Central memory CD8-positive, alpha-beta T cell (primary cell): ENCODE results near the gene GPR87.

Source experiments
- ATAC-seq: fragments of 150-1000 bp; cut with Tn5 transposase; replicated peaks from 2 replicates; pipeline ENCODE4 v1.10.0; 2022; ENCODE audit warnings: mild to moderate bottlenecking, moderate FRiP score, moderate number of reproducible peaks; ENCODE audit not compliant: poor library complexity, severe bottlenecking; ENCODE audit errors: extremely low read depth
- DNase-seq, 2 donors: peaks; one replicate each; pipeline ENCODE4 v3.0.0; 2021; ENCODE audit warnings: low spot score in 2 of 2
- H3K27ac Mint-ChIP-seq: one replicate; pipeline ENCODE4 v1.8.0; 2022; ENCODE audit warnings: low read depth, mild to moderate bottlenecking, moderate library complexity, mixed read lengths
- H3K27me3 Mint-ChIP-seq: one replicate; pipeline ENCODE4 v1.8.0; 2022; ENCODE audit warnings: mixed read lengths
- H3K36me3 Mint-ChIP-seq: one replicate; pipeline ENCODE4 v1.8.0; 2022; ENCODE audit warnings: mild to moderate bottlenecking, moderate library complexity, mixed read lengths; ENCODE audit not compliant: insufficient read depth
- H3K4me1 Mint-ChIP-seq: one replicate; pipeline ENCODE4 v1.8.0; 2022; ENCODE audit warnings: mixed read lengths
- H3K4me3 Mint-ChIP-seq: one replicate; pipeline ENCODE4 v1.8.0; 2022; ENCODE audit warnings: mild to moderate bottlenecking, moderate library complexity, mixed read lengths
- H3K9me3 Mint-ChIP-seq: one replicate; pipeline ENCODE4 v1.8.0; 2022; ENCODE audit warnings: mixed read lengths

Gene GPR87

DNA sequence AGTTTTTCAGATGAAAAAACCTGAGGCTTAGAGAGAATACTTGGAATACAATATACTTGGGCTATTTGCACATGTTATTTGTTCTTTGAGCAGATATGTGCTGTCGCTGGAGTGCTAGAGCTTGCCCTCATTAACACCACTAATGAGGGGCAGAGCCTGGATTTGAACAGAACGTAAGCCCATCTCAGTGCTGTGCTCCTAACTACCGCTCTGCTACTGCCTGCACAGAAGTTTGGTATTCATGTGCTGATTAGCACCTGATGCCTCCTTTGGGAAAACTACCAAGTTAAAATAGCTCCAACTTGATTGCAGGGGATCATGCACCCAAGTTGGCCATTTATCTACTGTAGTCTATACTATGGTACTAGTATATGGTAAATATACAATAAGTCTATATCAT, 3.6 kb downstream of the GPR87 start:
- Mint-ChIP-seq H3K9me3 (no peaks in the 10 kb centered on the region), H3K4me1 (no peaks in the 10 kb centered on the region), H3K27ac (no peak overlapping the region)

DNA sequence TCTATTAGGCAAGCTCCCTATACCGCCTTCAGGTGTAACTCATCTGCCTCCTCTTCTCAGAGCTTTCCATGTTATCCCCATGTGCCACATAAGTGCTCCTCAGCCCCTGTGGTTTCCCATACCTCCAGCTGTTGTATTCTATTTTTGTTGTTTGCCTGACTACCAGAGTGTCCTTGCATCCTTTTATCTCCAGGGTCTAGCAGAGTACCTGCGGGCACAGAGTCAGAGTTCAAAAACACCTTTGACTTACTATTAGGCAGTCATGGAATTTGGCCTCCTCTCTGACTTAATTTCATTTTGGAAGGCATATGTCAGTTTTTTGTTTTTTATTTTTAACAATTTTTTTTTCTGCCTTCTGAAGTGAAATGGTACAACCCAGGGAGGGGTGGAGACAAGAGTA, 7.1 kb downstream of the GPR87 start:
- Mint-ChIP-seq H3K36me3 (no peaks in the 10 kb centered on the region), H3K4me3 (no peak overlapping the region), H3K27me3 (no peaks in the 10 kb centered on the region), H3K4me1 (peaks cover 13% of the 10 kb centered on the region), H3K9me3 (no peaks in the 10 kb centered on the region), H3K27ac (no peak overlapping the region)
- DNase-seq: no peak
- ATAC-seq: no peak

More for the DNA sequence above, 3.6 kb downstream of the GPR87 start:
- Mint-ChIP-seq H3K4me3 (no peak overlapping the region), H3K36me3 (no peaks in the 10 kb centered on the region), H3K27me3 (no peaks in the 10 kb centered on the region)
- DNase-seq: no peak
- no peak for ATAC-seq

DNA sequence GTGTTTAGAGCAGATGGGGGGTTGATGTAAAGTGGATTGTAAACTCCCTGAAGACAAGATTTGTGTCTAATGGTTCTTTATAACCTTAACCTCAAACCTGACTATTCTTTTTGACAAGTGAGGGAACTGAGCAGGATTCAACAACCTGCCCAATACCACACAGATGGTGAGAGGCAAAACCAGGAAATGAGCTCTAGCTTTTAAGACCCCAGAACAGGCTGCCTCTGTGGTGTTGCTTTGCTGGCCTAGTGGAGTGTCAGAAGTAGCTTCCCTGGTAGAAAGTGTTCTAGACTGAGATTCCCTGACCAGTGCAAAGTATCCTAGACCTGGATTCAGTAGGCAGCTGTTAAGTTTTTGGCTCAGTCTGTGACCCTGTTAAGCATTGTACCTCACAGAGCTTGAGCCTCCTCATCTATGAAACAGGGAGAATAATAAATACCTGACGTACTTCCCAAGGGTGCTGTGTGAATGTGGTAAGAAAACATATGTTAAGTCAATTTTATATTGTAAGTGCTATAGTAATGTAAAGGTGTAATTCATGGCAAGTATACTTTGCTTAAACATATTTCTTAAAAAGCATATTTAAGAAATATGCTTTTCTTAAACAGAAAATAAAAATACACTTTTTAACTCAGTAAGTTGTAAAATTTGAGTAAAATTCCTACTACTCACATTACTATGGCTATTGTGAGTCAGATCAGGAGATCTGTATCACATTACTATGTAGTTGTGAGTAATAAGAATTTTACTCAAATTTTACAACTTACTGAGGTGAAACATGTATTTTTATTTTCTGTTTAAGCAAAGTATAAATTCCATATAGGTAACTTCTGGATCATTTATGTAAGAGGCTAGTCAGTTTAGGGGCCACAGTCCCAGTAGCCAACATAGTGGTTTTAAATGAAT, 8.8 kb downstream of the GPR87 start:
- H3K27ac Mint-ChIP-seq: no peak overlapping the region
- peaks cover 13% of the 10 kb centered on the region for H3K4me1 Mint-ChIP-seq
- no peak for ATAC-seq
- peaks cover 1% of the 10 kb centered on the region for H3K36me3 Mint-ChIP-seq
- H3K27me3 Mint-ChIP-seq: peaks cover 15% of the 10 kb centered on the region
- H3K4me3 Mint-ChIP-seq: no peak overlapping the region
- H3K9me3 Mint-ChIP-seq: no peaks in the 10 kb centered on the region
- no peak for DNase-seq

DNA sequence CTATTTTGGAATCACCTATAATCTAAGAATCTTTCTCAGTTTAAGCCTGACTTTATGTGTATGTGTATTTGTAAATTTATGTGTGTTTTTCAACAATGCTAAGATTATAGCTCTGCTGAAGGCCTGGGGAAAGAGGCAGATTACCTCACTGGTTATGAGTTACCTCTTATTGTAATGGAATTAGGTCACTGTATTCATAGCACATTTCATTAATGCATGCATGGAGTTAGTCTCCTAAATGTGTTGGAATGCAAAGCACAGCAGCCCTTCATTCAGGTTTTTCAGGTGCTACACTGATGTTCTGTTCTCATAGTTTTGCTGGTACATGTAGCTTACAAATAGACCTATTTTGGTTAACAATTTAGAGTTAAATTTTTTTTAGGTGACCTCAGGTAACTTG, 9.5 kb downstream of the GPR87 start:
- no peak overlapping the region for H3K4me3 Mint-ChIP-seq
- DNase-seq (no peak), ATAC-seq (no peak)
- peaks cover 1% of the 10 kb centered on the region for H3K36me3 Mint-ChIP-seq
- H3K9me3 Mint-ChIP-seq: no peaks in the 10 kb centered on the region
- H3K27ac Mint-ChIP-seq: no peak overlapping the region
- peaks cover 20% of the 10 kb centered on the region for H3K27me3 Mint-ChIP-seq
- H3K4me1 Mint-ChIP-seq: peaks cover 13% of the 10 kb centered on the region

DNA sequence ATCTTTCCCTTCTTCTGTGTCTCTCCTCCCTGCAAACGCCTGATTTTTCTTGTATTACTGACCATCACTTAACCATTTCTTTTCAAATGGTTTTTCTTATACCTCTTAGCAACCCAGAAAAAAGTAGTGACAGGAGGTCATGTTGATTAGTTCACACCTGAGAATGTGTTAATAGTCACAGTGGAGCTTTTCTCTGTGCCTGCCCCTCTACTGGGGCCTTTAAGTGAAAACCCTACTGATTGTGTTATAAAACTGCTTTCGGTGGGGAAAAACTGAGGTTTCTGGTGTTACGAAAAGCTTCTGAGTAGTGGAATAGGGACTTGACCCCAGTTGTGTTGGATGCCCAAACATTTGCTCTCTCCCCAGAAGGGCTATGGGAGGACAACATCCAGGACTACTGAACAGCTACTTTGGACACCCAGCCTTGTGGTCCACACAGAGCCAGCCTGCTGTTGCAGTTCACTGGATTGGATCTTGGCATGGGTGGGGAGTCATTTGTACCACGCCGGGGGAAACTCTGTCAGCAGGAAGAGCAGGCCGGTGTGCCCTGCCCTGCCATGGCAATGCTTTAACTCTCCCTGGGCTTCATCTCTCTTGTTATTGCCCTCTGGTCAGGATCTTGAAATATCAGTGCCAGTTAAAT, 10.3 kb downstream of the GPR87 start:
- Mint-ChIP-seq H3K9me3 (no peaks in the 10 kb centered on the region), H3K27ac (no peak overlapping the region), H3K4me1 (peaks cover 13% of the 10 kb centered on the region), H3K4me3 (no peak overlapping the region), H3K36me3 (peaks cover 1% of the 10 kb centered on the region), H3K27me3 (peaks cover 20% of the 10 kb centered on the region)
- no peak for ATAC-seq
- DNase-seq: no peak

DNA sequence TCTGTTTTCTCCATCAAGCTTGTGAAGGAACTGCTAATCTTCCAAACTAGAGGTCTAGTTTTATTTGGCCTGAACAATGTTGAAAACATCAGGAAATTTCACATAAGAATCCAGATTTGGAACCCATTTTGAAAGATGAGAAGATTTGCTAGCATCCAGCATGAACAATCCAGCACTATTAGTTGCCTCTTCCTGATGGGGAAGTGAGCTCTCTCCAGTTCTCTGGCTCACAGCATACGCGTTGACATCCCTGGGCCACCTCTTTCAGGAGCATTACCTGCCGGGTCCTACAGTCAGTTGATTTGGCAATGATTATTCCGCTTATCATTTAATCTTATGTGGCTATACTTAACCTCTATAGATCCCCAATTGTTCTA, 10.9 kb downstream of the GPR87 start:
- Mint-ChIP-seq H3K27me3 (peaks cover 24% of the 10 kb centered on the region), H3K4me1 (peaks cover 13% of the 10 kb centered on the region), H3K27ac (no peak overlapping the region), H3K4me3 (no peak overlapping the region), H3K9me3 (no peaks in the 10 kb centered on the region), H3K36me3 (peaks cover 1% of the 10 kb centered on the region)
- ATAC-seq (no peak), DNase-seq (no peak)

DNA sequence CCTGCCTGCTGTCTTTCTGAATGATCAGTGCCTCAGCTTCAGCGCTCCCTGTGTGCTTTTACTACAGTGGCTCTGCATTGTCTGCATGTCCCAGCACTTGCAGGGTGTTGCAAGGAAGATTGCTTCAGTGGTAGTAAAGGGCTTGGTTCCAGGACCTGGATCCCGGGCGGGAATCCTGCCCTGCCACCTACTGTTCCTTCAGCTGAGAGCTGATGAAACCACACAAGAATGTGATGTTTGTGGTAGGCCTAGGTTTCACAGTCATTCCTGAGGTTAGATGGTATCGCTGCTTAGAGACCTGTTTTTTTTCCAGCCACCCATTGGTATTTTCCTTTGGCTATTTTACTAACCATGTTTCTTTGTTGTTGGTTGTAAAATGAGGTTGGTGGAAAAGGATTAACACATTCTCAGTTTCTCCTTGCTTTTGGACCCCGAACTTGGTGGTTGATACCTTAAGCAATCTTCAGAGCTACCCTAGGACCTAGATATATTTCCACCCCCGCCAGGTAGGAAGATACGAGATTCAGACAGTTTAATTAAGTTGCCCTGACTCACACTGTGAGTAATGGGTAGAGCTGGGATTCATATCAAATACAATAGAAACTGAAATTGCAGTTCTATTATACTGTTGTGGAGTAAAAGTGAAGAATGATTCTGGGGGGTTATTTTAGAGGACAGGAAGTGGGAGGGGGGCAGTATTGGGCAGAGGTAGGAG, 11.4 kb downstream of the GPR87 start:
- no peak overlapping the region for H3K4me3 Mint-ChIP-seq
- no peak for ATAC-seq
- DNase-seq: no peak
- H3K9me3 Mint-ChIP-seq: no peaks in the 10 kb centered on the region
- peaks cover 29% of the 10 kb centered on the region for H3K27me3 Mint-ChIP-seq
- peaks cover 1% of the 10 kb centered on the region for H3K36me3 Mint-ChIP-seq
- no peak overlapping the region for H3K27ac Mint-ChIP-seq
- peaks cover 13% of the 10 kb centered on the region for H3K4me1 Mint-ChIP-seq

DNA sequence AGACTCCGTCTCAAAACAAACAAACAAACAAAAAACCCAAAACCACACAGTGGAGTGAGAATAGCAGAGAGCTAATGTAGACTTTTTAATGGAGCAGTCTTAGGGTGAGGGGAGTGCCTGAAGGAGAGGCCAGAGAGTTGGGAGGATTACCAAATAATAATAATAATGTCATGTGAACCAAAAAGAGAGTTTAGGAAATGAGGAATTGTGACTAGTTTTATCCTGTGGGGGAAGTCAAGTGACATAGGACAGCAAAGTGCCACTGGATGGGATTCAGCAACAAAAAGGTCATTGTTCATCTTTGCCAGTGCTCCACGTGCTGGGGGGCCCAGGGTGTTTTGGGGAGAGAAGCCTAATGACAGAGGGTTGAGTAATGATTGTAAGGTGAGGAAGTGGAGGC, 12.9 kb downstream of the GPR87 start:
- peaks cover 44% of the 10 kb centered on the region for H3K27me3 Mint-ChIP-seq
- peaks cover 13% of the 10 kb centered on the region for H3K4me1 Mint-ChIP-seq
- peaks cover 1% of the 10 kb centered on the region for H3K36me3 Mint-ChIP-seq
- DNase-seq (no peak), ATAC-seq (no peak)
- no peak overlapping the region for H3K27ac Mint-ChIP-seq
- H3K4me3 Mint-ChIP-seq: no peak overlapping the region
- H3K9me3 Mint-ChIP-seq: no peaks in the 10 kb centered on the region

DNA sequence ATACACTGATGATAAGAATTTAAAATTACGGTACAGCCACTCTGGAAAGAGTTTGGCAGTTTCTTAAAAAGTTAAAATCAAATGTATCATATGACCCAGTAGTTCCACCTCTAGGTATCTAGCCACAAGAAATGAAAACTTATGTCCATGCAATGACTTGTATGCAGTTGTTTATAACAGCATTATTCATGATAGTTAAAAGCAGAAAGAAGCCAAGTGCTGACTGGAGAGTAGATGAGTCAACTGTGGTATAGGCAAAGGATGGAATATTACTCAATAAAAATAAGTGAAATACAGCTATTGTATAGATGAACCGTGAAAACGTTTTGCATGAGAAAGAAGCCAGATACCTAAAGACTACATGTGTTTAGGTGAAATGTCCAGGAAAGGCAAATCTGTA, 14.8 kb downstream of the GPR87 start:
- peaks cover 1% of the 10 kb centered on the region for H3K36me3 Mint-ChIP-seq
- no peak overlapping the region for H3K4me3 Mint-ChIP-seq
- no peaks in the 10 kb centered on the region for H3K9me3 Mint-ChIP-seq
- H3K27me3 Mint-ChIP-seq: peaks cover 44% of the 10 kb centered on the region
- H3K4me1 Mint-ChIP-seq: peaks cover 13% of the 10 kb centered on the region
- DNase-seq (no peak), ATAC-seq (no peak)
- no peak overlapping the region for H3K27ac Mint-ChIP-seq

DNA sequence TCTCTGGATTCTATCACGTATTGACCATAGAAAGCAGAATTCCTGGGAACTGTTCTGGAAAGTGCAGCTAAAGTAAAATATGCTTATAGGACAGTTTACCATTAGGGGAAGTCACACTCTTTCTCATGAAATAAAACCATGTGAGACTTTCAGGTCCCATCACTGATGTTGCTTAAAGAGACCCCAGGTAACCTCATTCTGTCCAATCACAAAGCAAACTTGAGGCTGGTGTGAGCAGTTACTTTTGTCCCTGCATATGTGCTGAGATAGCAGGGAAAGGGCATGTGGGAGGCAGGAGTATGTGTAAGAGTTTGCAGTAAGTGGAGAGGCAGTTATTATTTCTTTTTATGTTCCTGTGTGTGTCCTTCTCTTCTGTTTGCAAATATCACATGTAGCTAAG, 16.1 kb downstream of the GPR87 start:
- no peaks in the 10 kb centered on the region for H3K9me3 Mint-ChIP-seq
- H3K4me3 Mint-ChIP-seq: no peak overlapping the region
- ATAC-seq: no peak
- H3K27me3 Mint-ChIP-seq: peaks cover 47% of the 10 kb centered on the region
- no peak for DNase-seq
- H3K27ac Mint-ChIP-seq: no peak overlapping the region
- peaks cover 7% of the 10 kb centered on the region for H3K4me1 Mint-ChIP-seq
- H3K36me3 Mint-ChIP-seq: peaks cover 1% of the 10 kb centered on the region

DNA sequence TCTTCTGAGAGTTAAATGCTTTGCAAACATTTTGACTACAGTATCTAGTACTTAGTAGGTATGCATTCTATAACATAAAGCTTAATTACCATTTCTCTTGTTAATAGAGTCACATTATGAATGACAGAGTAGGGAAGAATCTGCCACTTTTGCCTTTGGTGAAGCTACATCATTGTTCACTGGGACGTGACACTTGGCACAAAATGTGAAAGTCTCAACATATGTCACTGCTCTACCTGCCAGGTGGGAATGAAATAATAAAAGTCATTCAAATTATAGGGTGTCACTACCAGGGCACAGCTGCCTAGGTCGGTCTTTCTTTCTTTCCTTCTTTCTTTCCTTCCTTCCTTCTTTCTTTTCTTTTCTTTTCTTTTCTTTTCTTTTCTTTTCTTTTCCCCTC, 17.6 kb downstream of the GPR87 start:
- no peak for ATAC-seq
- DNase-seq: no peak
- Mint-ChIP-seq H3K27me3 (peaks cover 58% of the 10 kb centered on the region), H3K4me3 (no peak overlapping the region), H3K36me3 (peaks cover 1% of the 10 kb centered on the region), H3K9me3 (no peaks in the 10 kb centered on the region), H3K4me1 (no peaks in the 10 kb centered on the region), H3K27ac (no peak overlapping the region)

DNA sequence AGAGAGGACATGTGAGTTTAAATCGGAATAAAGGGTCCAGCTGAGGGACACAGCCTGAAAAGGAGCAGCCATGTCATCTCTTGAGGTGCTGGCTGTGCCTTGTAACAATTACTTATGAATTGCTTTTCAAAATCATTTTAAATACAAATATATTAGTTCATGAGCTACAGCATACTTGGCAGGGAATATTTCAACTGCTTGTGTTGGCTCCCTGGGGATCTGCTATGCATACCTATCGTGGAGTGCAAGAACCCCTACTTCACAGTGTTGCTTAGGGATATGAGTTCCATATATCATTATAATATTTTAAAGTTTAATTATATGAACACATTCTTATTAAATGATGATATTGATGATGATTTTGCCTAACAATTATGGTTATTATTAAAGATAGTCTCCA, 19.2 kb downstream of the GPR87 start:
- H3K27me3 Mint-ChIP-seq: peaks cover 57% of the 10 kb centered on the region
- H3K27ac Mint-ChIP-seq: no peak overlapping the region
- H3K4me1 Mint-ChIP-seq: no peaks in the 10 kb centered on the region
- H3K9me3 Mint-ChIP-seq: no peaks in the 10 kb centered on the region
- no peaks in the 10 kb centered on the region for H3K36me3 Mint-ChIP-seq
- ATAC-seq (no peak), DNase-seq (no peak)
- H3K4me3 Mint-ChIP-seq: no peak overlapping the region

DNA sequence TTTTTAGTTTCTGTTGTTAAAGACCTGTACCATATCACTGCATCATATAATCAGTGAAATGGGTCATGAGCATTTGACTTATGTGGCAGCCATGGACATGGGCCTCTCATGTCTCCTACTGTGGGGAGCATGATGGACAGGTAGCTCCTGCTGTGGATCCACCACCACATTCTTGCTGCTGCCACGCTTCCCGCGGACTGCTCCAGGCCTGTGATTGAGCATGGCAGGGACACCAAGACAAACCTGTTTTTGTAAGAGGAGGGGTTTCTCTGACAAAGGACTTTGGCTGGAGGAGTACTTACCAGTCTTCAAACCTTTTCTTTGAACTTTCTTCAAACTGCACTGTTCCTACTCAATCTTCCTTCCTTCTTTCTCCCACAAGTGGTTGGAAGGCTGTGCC, 20.4 kb downstream of the GPR87 start:
- no peaks in the 10 kb centered on the region for H3K4me1 Mint-ChIP-seq

More for the DNA sequence above, 20.4 kb downstream of the GPR87 start:
- ATAC-seq: no peak
- H3K27me3 Mint-ChIP-seq: peaks cover 65% of the 10 kb centered on the region
- no peaks in the 10 kb centered on the region for H3K36me3 Mint-ChIP-seq
- no peak overlapping the region for H3K27ac Mint-ChIP-seq
- H3K9me3 Mint-ChIP-seq: no peaks in the 10 kb centered on the region
- DNase-seq: no peak
- H3K4me3 Mint-ChIP-seq: no peak overlapping the region
